ENCODE measurements around the gene SPI1.
"Not testable (repeated sequence)": the region's sequence is repeated elsewhere in the genome, so short reads cannot be mapped to it uniquely, and the experiment has no call there.

Gene SPI1

GRCh38 chr11:47316501-47316900, 61.8 kb downstream of the SPI1 start:
- DNase-seq, result not testable (repeated sequence)

- no peak for DNase-seq
Observed at GRCh38 chr11:47314992-47315391, 63.4 kb downstream of the SPI1 start.

GRCh38 chr11:47308050-47308823, 70.1 kb downstream of the SPI1 start:
- DNase-seq, result no peak

DNA sequence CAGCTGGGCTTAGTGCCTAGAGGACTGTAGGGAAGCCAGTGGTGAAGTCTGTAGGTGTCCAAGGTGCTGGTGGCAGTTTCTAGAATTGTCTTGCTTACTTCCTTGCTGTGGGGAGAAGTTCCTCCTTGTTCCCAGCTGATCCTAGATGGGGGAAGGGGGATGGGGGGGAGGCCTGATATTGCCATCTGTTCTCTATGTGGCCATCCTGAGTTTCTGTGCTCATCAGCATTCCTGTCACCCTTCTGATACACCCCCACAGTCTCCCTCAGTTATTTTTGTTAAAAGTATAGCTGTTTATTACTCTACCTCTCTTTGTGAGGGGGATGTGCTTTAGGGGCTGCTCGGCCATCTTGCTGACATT, 71.9 kb downstream of the SPI1 start:
- no peak for DNase-seq

DNA sequence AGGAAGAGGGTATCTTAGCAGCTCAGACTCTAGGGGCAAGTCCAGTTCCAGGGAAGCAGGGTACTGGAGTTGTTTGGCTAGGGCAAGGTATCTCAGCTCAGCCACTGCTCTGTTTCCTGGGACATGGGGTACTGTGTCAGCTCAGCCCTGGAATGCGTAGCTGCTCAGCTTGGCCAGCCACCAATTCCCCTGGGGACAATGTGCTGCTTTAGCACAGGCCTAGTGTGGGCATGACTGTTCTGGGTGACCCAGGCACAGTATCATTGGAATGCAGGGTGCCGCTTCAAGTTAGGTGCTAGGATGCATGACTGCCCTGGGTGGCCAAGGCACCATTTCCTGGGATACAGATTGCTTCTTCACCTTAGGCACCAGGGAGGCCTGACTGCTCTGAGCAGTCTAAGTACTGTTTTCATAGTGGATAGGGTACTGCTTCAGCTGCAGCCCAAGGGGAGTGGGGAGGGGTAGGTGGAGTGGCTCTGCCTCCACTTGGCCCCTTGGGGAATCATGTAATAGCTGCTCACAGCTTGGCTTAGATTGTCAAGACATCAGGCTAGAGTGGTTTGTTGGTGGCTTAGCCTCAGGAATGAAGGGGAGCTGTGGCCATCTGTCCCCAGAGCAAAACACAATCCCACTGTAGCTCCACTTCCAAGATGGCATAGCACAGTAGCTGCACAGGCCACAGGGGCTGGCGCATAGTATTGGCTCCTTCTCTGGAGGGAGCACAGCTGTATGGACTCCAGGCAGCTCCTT, 72.4 kb downstream of the SPI1 start:
- DNase-seq, result peak; percentile 45
